HepG2 (cell line): ENCODE measurements around the gene VEGFC. TPM values are rescaled to one million over a fixed set of nuclear protein-coding genes. Genes with fewer than 3 reads are reported as not detected.

Experiments used
- AGO2 ChIP-seq: fragments of 200-400 bp; formaldehyde crosslinking; optimal IDR thresholded peaks from 2 replicates; pipeline ENCODE3; 2017; ENCODE audit warnings: mild to moderate bottlenecking, low read depth, low read length, moderate library complexity
- CEBPB ChIP-seq: IDR thresholded peaks from 2 replicates; pipeline ENCODE4 v1.6.1; 2011; ENCODE audit warnings: low read depth, low read length, improper control_type of control experiment, borderline replicate concordance
- ELF1 ChIP-seq: sonication (generic); formaldehyde crosslinking; IDR thresholded peaks from 2 replicates; pipeline ENCODE4 v1.4.0; 2020; ENCODE audit warnings: missing genetic modification reagents
- ETV5 ChIP-seq: IDR thresholded peaks from 2 replicates; pipeline ENCODE4 v1.6.1; 2018; ENCODE audit warnings: missing biosample characterization, missing genetic modification reagents, inconsistent platforms, borderline replicate concordance
- HNRNPK ChIP-seq: fragments of 200-400 bp; formaldehyde crosslinking; IDR thresholded peaks from 2 replicates; pipeline ENCODE4 v1.6.1; 2018; ENCODE audit warnings: low read length, low read depth, moderate library complexity, mild to moderate bottlenecking; ENCODE audit not compliant: poor library complexity, severe bottlenecking
- HOXA9 ChIP-seq: sonication (generic); formaldehyde crosslinking; IDR thresholded peaks from 2 replicates; pipeline ENCODE4 v1.8.1; 2022; ENCODE audit warnings: missing genetic modification reagents, mild to moderate bottlenecking, moderate library complexity, borderline replicate concordance
- KDM3A ChIP-seq: IDR thresholded peaks from 2 replicates; pipeline ENCODE4 v1.6.1; 2018; ENCODE audit warnings: low read depth, missing compliant biosample characterization
- ZFX ChIP-seq: sonication (generic); formaldehyde crosslinking; IDR thresholded peaks from 2 replicates; pipeline ENCODE4 v1.4.0; 2020; ENCODE audit warnings: mild to moderate bottlenecking, low read depth, missing genetic modification reagents, moderate library complexity
- ZNF546 ChIP-seq: sonication (generic); formaldehyde crosslinking; conservative IDR thresholded peaks from 2 replicates; pipeline ENCODE4 v1.8.1; 2023; ENCODE audit warnings: mild to moderate bottlenecking, missing genetic modification reagents
- polyA plus RNA-seq, 8 experiments: library from polyadenylated mRNA; depleted of rRNA in 3 of 8; stranded (reverse) in 7 of 8; unstranded in 1 of 8; fragments of >200 nt; fragmentation: Illumina TruSeq in 4 of 8; extraction: Trizol in 4 of 8; gene quantifications; 2 replicates each; pipeline versions ENCODE4 v1.2.1 to v1.2.3, GENCODE V29; 2011 to 2016; ENCODE audit warnings: low read depth in 4 of 8, missing spikeins in 1 of 8, mixed read lengths in 1 of 8; ENCODE audit not compliant: insufficient read depth in 1 of 8
- total RNA-seq, 5 experiments: library from RNA; depleted of rRNA; stranded (reverse); fragments of >200 nt; fragmentation: Illumina TruSeq; extraction: Trizol; gene quantifications; 2 replicates each; pipeline ENCODE4 v1.2.3, GENCODE V29; 2016; ENCODE audit warnings: low read depth in 1 of 5
- TF ChIP-seq, protein P1 (sequence below): IDR thresholded peaks from 2 replicates; pipeline ENCODE4 v1.6.1; 2016; ENCODE audit warnings: control low read depth
- TF ChIP-seq, protein P2 (sequence below): sonication (generic); formaldehyde crosslinking; IDR thresholded peaks from 2 replicates; pipeline ENCODE4 v1.4.0; 2020; ENCODE audit warnings: missing genetic modification reagents

VEGFC gene
- total and polyA plus RNA-seq, 2 of the 13 experiments (the other 11 are each of a cell fraction or from before 2014, with no cell fraction given): not detected

DNA sequence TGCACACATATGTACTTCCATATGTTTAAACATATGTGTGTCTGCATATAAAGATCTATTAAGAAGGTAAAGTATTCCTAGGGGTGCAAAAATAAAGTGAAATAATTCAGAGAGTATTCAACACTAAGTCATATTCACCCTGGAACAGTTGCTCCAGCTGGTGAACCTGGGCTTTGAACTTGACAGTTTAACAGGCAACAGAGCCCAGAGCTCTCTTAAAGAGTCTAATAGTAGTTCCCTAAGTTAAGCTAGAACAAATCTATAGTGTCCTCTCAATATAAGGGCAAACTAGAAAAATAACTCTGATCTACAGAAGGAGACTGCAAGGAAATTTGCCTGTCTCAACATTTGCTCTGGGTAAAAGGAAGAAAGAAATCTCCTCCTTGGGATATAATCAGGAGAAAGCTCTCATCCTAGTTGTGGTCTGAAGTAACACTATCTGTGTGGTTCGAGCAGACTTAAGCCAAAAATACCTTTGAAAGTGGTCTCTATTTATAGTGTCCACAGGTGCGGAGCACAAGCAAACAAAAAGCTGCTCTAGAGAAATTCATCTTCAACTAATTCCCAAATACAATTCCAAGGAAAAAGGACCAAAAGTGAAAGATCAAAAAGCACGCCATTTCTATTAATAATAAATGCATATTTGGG is 29.9 kb downstream of the VEGFC start (continued):
- TF ChIP-seq, protein P1, sequence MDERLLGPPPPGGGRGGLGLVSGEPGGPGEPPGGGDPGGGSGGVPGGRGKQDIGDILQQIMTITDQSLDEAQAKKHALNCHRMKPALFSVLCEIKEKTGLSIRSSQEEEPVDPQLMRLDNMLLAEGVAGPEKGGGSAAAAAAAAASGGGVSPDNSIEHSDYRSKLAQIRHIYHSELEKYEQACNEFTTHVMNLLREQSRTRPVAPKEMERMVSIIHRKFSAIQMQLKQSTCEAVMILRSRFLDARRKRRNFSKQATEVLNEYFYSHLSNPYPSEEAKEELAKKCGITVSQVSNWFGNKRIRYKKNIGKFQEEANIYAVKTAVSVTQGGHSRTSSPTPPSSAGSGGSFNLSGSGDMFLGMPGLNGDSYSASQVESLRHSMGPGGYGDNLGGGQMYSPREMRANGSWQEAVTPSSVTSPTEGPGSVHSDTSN (CRISPR knock-in tag): no peak
- TF ChIP-seq HNRNPK: no peak
- TF ChIP-seq, protein P2, sequence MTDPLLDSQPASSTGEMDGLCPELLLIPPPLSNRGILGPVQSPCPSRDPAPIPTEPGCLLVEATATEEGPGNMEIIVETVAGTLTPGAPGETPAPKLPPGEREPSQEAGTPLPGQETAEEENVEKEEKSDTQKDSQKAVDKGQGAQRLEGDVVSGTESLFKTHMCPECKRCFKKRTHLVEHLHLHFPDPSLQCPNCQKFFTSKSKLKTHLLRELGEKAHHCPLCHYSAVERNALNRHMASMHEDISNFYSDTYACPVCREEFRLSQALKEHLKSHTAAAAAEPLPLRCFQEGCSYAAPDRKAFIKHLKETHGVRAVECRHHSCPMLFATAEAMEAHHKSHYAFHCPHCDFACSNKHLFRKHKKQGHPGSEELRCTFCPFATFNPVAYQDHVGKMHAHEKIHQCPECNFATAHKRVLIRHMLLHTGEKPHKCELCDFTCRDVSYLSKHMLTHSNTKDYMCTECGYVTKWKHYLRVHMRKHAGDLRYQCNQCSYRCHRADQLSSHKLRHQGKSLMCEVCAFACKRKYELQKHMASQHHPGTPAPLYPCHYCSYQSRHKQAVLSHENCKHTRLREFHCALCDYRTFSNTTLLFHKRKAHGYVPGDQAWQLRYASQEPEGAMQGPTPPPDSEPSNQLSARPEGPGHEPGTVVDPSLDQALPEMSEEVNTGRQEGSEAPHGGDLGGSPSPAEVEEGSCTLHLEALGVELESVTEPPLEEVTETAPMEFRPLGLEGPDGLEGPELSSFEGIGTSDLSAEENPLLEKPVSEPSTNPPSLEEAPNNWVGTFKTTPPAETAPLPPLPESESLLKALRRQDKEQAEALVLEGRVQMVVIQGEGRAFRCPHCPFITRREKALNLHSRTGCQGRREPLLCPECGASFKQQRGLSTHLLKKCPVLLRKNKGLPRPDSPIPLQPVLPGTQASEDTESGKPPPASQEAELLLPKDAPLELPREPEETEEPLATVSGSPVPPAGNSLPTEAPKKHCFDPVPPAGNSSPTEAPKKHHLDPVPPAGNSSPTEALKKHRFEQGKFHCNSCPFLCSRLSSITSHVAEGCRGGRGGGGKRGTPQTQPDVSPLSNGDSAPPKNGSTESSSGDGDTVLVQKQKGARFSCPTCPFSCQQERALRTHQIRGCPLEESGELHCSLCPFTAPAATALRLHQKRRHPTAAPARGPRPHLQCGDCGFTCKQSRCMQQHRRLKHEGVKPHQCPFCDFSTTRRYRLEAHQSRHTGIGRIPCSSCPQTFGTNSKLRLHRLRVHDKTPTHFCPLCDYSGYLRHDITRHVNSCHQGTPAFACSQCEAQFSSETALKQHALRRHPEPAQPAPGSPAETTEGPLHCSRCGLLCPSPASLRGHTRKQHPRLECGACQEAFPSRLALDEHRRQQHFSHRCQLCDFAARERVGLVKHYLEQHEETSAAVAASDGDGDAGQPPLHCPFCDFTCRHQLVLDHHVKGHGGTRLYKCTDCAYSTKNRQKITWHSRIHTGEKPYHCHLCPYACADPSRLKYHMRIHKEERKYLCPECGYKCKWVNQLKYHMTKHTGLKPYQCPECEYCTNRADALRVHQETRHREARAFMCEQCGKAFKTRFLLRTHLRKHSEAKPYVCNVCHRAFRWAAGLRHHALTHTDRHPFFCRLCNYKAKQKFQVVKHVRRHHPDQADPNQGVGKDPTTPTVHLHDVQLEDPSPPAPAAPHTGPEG (CRISPR knock-in tag): no peak
- TF ChIP-seq ZNF546 (CRISPR knock-in tag): no peak
- TF ChIP-seq KDM3A (CRISPR knock-in tag): no peak
- TF ChIP-seq CEBPB: no peak
- TF ChIP-seq ETV5 (CRISPR knock-in tag): no peak
- TF ChIP-seq HOXA9 (CRISPR knock-in tag): no peak
- no peak for TF ChIP-seq ELF1
- TF ChIP-seq ZFX (CRISPR knock-in tag): no peak
- no peak for TF ChIP-seq AGO2
